Neural progenitor cell (in vitro differentiated cells): ENCODE measurements around the gene SHROOM2.

Experiments
- EZH2 ChIP-seq: fragments of 200-600 bp; sonication (generic); IDR thresholded peaks from 2 replicates; pipeline ENCODE4 v1.6.1; 2017; ENCODE audit warnings: antibody characterized with exemption, mild to moderate bottlenecking, moderate library complexity
- TF ChIP-seq, protein P1 (sequence below): fragments of 200-600 bp; sonication (generic); IDR thresholded peaks from 2 replicates; pipeline ENCODE4 v1.5.1; 2017; ENCODE audit warnings: antibody characterized with exemption, mild to moderate bottlenecking

GRCh38 chrX:9913146-9913433, 126.9 kb downstream of the SHROOM2 start:
- TF ChIP-seq, protein P1, sequence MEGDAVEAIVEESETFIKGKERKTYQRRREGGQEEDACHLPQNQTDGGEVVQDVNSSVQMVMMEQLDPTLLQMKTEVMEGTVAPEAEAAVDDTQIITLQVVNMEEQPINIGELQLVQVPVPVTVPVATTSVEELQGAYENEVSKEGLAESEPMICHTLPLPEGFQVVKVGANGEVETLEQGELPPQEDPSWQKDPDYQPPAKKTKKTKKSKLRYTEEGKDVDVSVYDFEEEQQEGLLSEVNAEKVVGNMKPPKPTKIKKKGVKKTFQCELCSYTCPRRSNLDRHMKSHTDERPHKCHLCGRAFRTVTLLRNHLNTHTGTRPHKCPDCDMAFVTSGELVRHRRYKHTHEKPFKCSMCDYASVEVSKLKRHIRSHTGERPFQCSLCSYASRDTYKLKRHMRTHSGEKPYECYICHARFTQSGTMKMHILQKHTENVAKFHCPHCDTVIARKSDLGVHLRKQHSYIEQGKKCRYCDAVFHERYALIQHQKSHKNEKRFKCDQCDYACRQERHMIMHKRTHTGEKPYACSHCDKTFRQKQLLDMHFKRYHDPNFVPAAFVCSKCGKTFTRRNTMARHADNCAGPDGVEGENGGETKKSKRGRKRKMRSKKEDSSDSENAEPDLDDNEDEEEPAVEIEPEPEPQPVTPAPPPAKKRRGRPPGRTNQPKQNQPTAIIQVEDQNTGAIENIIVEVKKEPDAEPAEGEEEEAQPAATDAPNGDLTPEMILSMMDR = no peak
- no peak for TF ChIP-seq EZH2
